GM12873 (cell line): ENCODE measurements around the gene RABL3.

Source experiments
- CTCF ChIP-seq: IDR thresholded peaks from 2 replicates; pipeline ENCODE4 v1.5.1; 2012; ENCODE audit warnings: low read depth, mild to moderate bottlenecking, moderate library complexity, low read length, control low read depth; ENCODE audit not compliant: insufficient read depth; ENCODE audit errors: missing control alignments

RABL3 gene

DNA sequence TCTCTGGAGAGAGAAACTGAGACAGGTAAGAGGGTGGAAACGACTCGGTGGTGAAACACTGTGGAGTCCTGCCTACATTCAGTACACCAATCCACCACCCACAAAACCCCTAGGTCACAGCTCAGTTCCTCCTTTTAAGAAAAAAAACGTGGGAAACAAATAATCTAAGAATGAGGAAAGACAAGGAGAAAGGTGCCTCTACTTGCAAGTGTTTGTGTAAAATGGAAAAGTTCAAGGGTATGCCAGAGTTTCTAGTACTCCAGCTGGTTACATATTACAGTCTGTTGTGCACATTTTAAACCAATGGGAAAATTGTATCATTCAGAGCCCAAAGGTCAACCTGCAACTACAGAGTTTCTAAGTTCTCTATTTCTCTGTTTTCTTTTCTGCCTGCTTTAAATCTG lies 92.5 kb downstream of the RABL3 start:
- TF ChIP-seq CTCF: no peak

GRCh38 chr3:120648290-120648689 lies 94.0 kb downstream of the RABL3 start:
- no peak for TF ChIP-seq CTCF

GRCh38 chr3:120646771-120647432 lies 95.4 kb downstream of the RABL3 start:
- no peak for TF ChIP-seq CTCF

DNA sequence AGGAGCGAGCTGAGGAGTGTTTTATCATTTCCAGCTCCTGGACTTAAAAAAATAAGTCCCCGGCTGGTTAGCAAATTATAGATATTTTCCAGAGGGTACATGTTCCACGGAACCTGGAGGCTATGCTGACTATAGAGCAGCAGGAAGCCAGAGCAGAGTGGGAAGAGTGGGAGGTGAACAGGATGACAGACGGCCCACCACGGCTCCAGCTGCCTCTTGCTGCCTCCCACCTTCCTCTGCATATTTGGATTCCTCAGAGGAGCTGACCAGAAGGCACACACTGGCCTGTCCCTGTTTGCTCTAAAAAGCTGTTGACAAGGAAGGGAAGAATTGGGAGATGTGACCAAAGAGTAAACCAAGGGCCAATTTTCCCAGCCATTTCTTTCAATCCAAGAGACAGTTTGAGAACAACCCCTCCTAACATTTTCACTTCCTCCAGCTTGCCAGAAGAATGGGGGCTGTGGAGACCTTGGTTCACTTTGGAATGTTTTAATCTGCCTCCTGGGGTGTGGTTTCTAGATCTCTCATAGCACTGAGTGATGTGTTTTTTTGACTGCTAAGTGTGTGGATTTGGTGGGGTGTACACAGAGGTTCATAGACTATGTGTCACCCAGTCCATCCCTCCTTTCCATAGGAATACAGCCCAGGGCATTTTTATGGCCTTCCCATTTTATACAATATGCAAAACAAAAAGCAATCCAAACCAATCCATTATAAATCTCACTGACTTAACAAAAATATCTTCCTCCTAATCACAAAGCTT lies 97.1 kb downstream of the RABL3 start:
- TF ChIP-seq CTCF: no peak

DNA sequence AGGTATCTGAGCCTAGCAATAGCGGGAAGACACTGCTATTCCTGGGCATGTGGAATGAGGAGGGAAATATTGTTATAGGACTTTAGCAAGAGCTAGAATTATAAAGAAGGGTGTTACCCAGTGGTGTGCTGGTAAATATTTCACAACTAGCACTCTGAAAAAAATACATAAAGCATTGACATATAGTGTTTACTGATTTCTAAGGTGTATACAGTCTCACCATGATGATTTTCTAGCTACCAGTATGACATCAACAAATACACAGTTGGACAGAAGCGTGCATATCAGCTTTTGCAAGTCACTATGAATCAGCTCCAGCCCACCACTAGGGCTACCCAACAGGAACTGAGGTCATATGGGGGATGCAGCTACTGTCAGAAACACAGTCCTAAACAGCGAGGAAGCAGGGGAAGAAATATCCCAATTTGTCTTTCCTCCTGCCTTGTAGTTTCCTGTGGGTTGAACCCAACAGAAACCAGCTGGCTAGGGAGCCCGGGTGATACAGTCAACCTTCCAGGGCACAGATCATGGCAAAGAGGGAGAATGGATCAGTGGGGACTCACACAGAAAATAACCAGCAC lies 99.9 kb downstream of the RABL3 start:
- TF ChIP-seq CTCF: no peak

GRCh38 chr3:120641696-120642246 lies 100.5 kb downstream of the RABL3 start:
- no peak for TF ChIP-seq CTCF

- TF ChIP-seq CTCF: no peak
These were observed 102.1 kb downstream of the RABL3 start for GRCh38 chr3:120640231-120640630.
